DOHH2 (cell line): ENCODE results near the gene UBAP1L.

Source experiments
- H3F3A ChIP-seq: fragments of 200-600 bp; sonication (generic), shearing (Covaris generic); 2 replicates; pipeline ENCODE4 v1.6.0; 2016; ENCODE audit warnings: antibody characterized with exemption, mild to moderate bottlenecking; ENCODE audit not compliant: control insufficient read depth, insufficient read depth
- H3K27ac ChIP-seq: fragments of 200-600 bp; sonication (generic); 2 replicates; pipeline ENCODE4 v1.5.1; 2014; ENCODE audit warnings: low read depth, mild to moderate bottlenecking, low read length, moderate library complexity
- H3K27me3 ChIP-seq: fragments of 200-600 bp; sonication (generic); 2 replicates; pipeline ENCODE4 v1.6.1; 2014; ENCODE audit warnings: mild to moderate bottlenecking, low read length, mixed read lengths; ENCODE audit not compliant: control insufficient read depth
- H3K36me3 ChIP-seq: fragments of 200-600 bp; sonication (generic); 2 replicates; pipeline ENCODE4 v1.6.1; 2014; ENCODE audit warnings: mild to moderate bottlenecking, low read length, moderate library complexity, mixed read lengths; ENCODE audit not compliant: control insufficient read depth
- H3K4me1 ChIP-seq: fragments of 200-600 bp; sonication (generic); 2 replicates; pipeline ENCODE4 v1.6.1; 2014; ENCODE audit warnings: mild to moderate bottlenecking, low read length, mixed read lengths; ENCODE audit not compliant: control insufficient read depth
- H3K4me2 ChIP-seq: fragments of 200-600 bp; sonication (generic); 2 replicates; pipeline ENCODE4 v1.6.0; 2014; ENCODE audit warnings: mild to moderate bottlenecking, low read length, moderate library complexity
- H3K4me3 ChIP-seq: fragments of 200-600 bp; sonication (generic); 2 replicates; pipeline ENCODE4 v1.5.1; 2014; ENCODE audit warnings: mild to moderate bottlenecking, low read length, mixed read lengths
- H3K79me2 ChIP-seq: fragments of 200-600 bp; sonication (generic); 2 replicates; pipeline ENCODE4 v1.6.1; 2014; ENCODE audit warnings: mild to moderate bottlenecking, low read length, mixed read lengths; ENCODE audit not compliant: control insufficient read depth
- H3K9me2 ChIP-seq: fragments of 200-600 bp; sonication (generic); replicated peaks from 2 replicates; pipeline ENCODE4 v1.6.1; 2014; ENCODE audit warnings: mild to moderate bottlenecking, low read length, mixed read lengths; ENCODE audit not compliant: control insufficient read depth
- H3K9me3 ChIP-seq: fragments of 200-600 bp; sonication (generic); 2 replicates; pipeline ENCODE4 v1.6.1; 2014; ENCODE audit warnings: antibody characterized with exemption, low read length, mixed read lengths; ENCODE audit not compliant: control insufficient read depth, insufficient read depth
- H4K20me1 ChIP-seq: fragments of 200-600 bp; sonication (generic); 2 replicates; pipeline ENCODE4 v1.6.0; 2014; ENCODE audit warnings: low read depth, mild to moderate bottlenecking, antibody characterized with exemption, low read length, moderate library complexity; ENCODE audit not compliant: control insufficient read depth, insufficient read depth
- EZH2phosphoT487 ChIP-seq: fragments of 200-600 bp; sonication (generic); IDR thresholded peaks from 2 replicates; pipeline ENCODE4 v1.6.1; 2017; ENCODE audit warnings: borderline replicate concordance, mild to moderate bottlenecking, antibody characterized with exemption, low read length, moderate library complexity, mixed read lengths
- TF ChIP-seq, protein P1 (sequence below): fragments of 200-600 bp; sonication (generic); IDR thresholded peaks from one replicate; pipeline ENCODE4 v1.5.1; 2014; ENCODE audit warnings: antibody characterized with exemption, mild to moderate bottlenecking, low read depth, low read length; ENCODE audit not compliant: poor library complexity, severe bottlenecking

The UBAP1L gene

DNA sequence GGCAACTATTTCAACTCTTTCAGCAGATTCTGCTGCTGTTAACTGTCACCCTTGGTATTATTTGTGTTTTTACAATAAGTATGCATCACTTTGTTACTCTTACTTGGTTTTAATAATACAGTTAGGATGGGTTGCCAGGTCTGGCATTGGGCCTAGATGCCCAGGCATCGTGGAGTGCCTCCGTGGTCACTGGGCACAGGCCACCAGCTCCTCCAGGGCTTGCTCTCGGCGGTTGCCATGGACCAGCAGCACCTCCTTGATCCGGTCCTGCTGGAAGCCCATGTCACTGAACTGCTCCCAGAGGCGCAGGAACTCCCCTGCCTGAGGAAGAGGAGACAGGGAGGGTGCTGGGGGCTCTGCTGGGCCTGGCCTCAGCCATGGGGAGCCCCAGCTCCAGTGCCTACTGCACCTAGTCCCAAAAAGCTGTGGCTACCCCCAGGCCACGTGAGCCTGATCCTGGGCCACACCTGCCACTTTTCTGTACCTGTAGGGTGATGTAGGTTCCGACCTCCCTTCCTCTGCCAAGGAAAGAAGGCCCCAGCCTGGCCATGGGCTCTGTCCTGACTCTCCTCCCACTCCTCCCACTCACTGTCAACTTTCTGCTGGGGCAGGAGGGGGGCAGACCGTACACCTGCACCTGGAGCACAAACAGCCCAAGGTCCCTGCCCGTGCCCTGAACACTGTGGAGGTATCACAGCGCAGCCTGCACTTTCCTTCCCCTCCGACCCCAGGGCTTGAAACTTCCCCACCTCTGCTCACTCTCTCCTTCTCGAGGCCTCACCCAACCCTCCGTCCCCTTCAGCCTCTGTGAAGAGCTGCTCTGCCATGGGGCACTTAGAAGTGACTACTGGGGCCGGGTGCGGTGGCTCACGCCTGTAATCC is 21.8 kb downstream of the UBAP1L start:
- H3K9me3 ChIP-seq: no peaks in the 10 kb centered on the region
- H3K9me2 ChIP-seq: no peaks in the 10 kb centered on the region
- no peaks in the 10 kb centered on the region for H4K20me1 ChIP-seq
- H3K27ac ChIP-seq: no peak overlapping the region
- peaks cover 5% of the 10 kb centered on the region for H3K36me3 ChIP-seq
- TF ChIP-seq, protein P1, sequence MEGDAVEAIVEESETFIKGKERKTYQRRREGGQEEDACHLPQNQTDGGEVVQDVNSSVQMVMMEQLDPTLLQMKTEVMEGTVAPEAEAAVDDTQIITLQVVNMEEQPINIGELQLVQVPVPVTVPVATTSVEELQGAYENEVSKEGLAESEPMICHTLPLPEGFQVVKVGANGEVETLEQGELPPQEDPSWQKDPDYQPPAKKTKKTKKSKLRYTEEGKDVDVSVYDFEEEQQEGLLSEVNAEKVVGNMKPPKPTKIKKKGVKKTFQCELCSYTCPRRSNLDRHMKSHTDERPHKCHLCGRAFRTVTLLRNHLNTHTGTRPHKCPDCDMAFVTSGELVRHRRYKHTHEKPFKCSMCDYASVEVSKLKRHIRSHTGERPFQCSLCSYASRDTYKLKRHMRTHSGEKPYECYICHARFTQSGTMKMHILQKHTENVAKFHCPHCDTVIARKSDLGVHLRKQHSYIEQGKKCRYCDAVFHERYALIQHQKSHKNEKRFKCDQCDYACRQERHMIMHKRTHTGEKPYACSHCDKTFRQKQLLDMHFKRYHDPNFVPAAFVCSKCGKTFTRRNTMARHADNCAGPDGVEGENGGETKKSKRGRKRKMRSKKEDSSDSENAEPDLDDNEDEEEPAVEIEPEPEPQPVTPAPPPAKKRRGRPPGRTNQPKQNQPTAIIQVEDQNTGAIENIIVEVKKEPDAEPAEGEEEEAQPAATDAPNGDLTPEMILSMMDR: no peak
- no peak for TF ChIP-seq EZH2phosphoT487
- no peaks in the 10 kb centered on the region for H3K27me3 ChIP-seq
- H3K4me1 ChIP-seq: no peaks in the 10 kb centered on the region
- H3K4me2 ChIP-seq: no peak overlapping the region
- no peak overlapping the region for H3K4me3 ChIP-seq
- no peaks in the 10 kb centered on the region for H3F3A ChIP-seq
- no peaks in the 10 kb centered on the region for H3K79me2 ChIP-seq

DNA sequence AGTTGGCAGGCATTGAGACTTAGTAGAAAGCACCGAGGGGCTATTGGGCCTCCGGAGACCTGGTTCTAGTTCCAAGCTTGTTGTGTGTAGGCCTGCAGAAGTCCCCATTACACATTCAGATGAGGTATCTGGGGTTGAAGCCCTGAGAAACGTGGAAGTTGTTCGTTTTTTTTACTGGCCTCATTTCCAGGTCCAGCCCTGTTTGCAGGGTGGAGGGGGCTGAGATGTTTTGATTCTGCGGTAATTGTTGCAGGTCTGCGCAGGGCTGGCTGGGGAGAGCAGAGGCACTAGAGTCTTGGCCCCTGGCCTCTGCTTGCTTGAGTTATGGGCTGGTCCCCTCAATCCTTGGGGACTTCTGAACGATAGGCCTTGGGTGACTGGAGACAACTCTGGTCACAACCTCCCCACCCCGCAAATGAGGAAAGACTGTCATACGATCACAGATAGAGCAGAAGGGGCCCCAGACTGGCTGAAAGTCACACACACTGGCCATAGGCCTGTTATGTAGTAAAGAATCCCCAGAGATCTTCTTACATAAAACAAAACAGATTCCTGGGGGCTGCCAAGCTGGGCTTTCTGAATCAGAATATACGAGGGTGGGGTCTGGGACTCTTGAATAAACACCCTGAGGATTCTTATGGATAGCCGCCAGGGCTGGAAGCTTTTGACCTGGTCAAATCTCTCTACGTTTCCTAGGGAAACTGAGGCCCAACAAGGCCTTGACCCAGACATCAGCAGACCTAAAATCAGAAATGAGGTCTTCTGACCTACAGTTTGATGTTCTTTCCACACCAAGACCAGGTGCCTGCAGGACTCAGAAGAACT is 22.8 kb downstream of the UBAP1L start:
- no peak overlapping the region for H3K27ac ChIP-seq
- no peaks in the 10 kb centered on the region for H3K4me1 ChIP-seq
- H4K20me1 ChIP-seq: no peaks in the 10 kb centered on the region
- no peaks in the 10 kb centered on the region for H3K27me3 ChIP-seq
- no peaks in the 10 kb centered on the region for H3K9me2 ChIP-seq
- H3F3A ChIP-seq: no peaks in the 10 kb centered on the region
- H3K4me2 ChIP-seq: no peak overlapping the region
- H3K79me2 ChIP-seq: no peaks in the 10 kb centered on the region
- H3K4me3 ChIP-seq: no peak overlapping the region
- H3K36me3 ChIP-seq: no peaks in the 10 kb centered on the region
- TF ChIP-seq EZH2phosphoT487: no peak
- TF ChIP-seq, protein P1: no peak
- no peaks in the 10 kb centered on the region for H3K9me3 ChIP-seq

- Histone ChIP-seq H3K36me3 (no peaks in the 10 kb centered on the region), H3K4me1 (no peaks in the 10 kb centered on the region), H3K9me2 (no peaks in the 10 kb centered on the region), H3F3A (no peaks in the 10 kb centered on the region), H3K27me3 (peaks cover 16% of the 10 kb centered on the region), H3K27ac (no peak overlapping the region), H3K9me3 (no peaks in the 10 kb centered on the region), H3K4me2 (no peak overlapping the region), H3K4me3 (no peak overlapping the region), H3K79me2 (no peaks in the 10 kb centered on the region), H4K20me1 (no peaks in the 10 kb centered on the region)
- TF ChIP-seq, protein P1: no peak
- no peak for TF ChIP-seq EZH2phosphoT487
Observed at GRCh38 chr15:65089206-65089824, 25.7 kb downstream of the UBAP1L start.
